ENCODE measurements around the gene SLC6A15.

GRCh38 chr12:84911271-84912197 is 1.1 kb downstream of the SLC6A15 start:
- TF ChIP-seq GATA2 (IDR thresholded peaks at IDR 0.05; ENCODE audit: low read depth, low read length), result no peak
- no peak for TF ChIP-seq GATA3 (IDR thresholded peaks at IDR 0.05; ENCODE audit: low read depth, low read length)

Measured in SH-SY5Y (cell line).